SU-DHL-6 (cell line): ENCODE measurements around the gene TSKS.

ENCODE experiments used
- EZH2phosphoT487 ChIP-seq: fragments of 200-600 bp; sonication (generic), shearing (Covaris generic); conservative IDR thresholded peaks from 2 replicates; pipeline ENCODE4 v1.6.1; 2018; ENCODE audit warnings: mild to moderate bottlenecking, antibody characterized with exemption, low read length, moderate library complexity, mixed read lengths
- TF ChIP-seq, protein P1 (sequence below): fragments of 200-600 bp; sonication (generic); IDR thresholded peaks from one replicate; pipeline ENCODE4 v1.5.1; 2017; ENCODE audit warnings: antibody characterized with exemption, mild to moderate bottlenecking, low read length, moderate library complexity; ENCODE audit not compliant: insufficient read depth, poor library complexity, severe bottlenecking

DNA sequence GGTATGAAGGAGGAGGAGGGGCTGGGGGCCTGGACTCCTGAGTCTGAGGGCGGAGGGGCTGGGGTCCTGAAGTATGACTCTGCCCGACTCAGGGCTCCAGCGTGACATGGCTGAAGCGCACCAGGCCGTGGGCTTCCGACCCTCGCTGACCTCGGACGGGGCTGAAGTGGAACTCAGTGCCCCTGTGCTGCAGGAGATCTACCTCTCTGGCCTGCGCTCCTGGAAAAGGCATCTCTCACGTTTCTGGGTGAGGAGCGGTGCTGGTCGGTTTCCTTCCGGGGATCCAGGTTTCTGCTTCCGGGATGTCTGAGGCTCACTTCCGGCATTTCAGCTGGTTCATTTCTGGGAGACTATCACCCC, 71.0 kb downstream of the TSKS start:
- TF ChIP-seq, protein P1, sequence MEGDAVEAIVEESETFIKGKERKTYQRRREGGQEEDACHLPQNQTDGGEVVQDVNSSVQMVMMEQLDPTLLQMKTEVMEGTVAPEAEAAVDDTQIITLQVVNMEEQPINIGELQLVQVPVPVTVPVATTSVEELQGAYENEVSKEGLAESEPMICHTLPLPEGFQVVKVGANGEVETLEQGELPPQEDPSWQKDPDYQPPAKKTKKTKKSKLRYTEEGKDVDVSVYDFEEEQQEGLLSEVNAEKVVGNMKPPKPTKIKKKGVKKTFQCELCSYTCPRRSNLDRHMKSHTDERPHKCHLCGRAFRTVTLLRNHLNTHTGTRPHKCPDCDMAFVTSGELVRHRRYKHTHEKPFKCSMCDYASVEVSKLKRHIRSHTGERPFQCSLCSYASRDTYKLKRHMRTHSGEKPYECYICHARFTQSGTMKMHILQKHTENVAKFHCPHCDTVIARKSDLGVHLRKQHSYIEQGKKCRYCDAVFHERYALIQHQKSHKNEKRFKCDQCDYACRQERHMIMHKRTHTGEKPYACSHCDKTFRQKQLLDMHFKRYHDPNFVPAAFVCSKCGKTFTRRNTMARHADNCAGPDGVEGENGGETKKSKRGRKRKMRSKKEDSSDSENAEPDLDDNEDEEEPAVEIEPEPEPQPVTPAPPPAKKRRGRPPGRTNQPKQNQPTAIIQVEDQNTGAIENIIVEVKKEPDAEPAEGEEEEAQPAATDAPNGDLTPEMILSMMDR = no peak
- no peak for TF ChIP-seq EZH2phosphoT487
